Glutamatergic neuron (in vitro differentiated cells): ENCODE results near the gene SSX2IP. TPM values are rescaled to one million over a fixed set of nuclear protein-coding genes. Genes with fewer than 3 reads are reported as not detected.

Experiments used
- DNase-seq: peaks from one replicate; pipeline ENCODE4 v3.0.0; 2022
- H3K27ac Mint-ChIP-seq: one replicate; pipeline ENCODE4 v1.8.0; 2020; ENCODE audit warnings: mild to moderate bottlenecking, mixed read lengths, inconsistent platforms; ENCODE audit not compliant: unreplicated experiment
- H3K27me3 Mint-ChIP-seq: one replicate; pipeline ENCODE4 v1.8.0; 2020; ENCODE audit warnings: mild to moderate bottlenecking, moderate library complexity, mixed read lengths, inconsistent platforms; ENCODE audit not compliant: unreplicated experiment
- H3K36me3 Mint-ChIP-seq: one replicate; pipeline ENCODE4 v1.8.0; 2020; ENCODE audit warnings: mild to moderate bottlenecking, mixed read lengths, inconsistent platforms; ENCODE audit not compliant: unreplicated experiment
- H3K4me1 Mint-ChIP-seq: one replicate; pipeline ENCODE4 v1.8.0; 2020; ENCODE audit warnings: mild to moderate bottlenecking, low read depth, mixed read lengths, inconsistent platforms; ENCODE audit not compliant: unreplicated experiment
- H3K4me3 Mint-ChIP-seq: one replicate; pipeline ENCODE4 v1.8.0; 2020; ENCODE audit warnings: mild to moderate bottlenecking, mixed read lengths, inconsistent platforms; ENCODE audit not compliant: unreplicated experiment
- H3K9me3 Mint-ChIP-seq: one replicate; pipeline ENCODE4 v1.8.0; 2020; ENCODE audit warnings: mild to moderate bottlenecking, moderate library complexity, mixed read lengths, inconsistent platforms; ENCODE audit not compliant: unreplicated experiment
- total RNA-seq: library from RNA; stranded (reverse); fragmentation: NEBNext Ultra II Directional; extraction: Animal tissue kit (Norgen Biotek cat#: 25700); gene quantifications from one replicate; pipeline ENCODE4 v1.2.1, GENCODE V29; 2021; ENCODE audit not compliant: unreplicated experiment
- TF ChIP-seq, protein P1 (sequence below): fragments of 200-600 bp; sonication (generic); IDR thresholded peaks from one replicate; pipeline ENCODE4 v1.5.0; 2021; ENCODE audit not compliant: partially characterized antibody, unreplicated experiment

Gene SSX2IP
- total RNA-seq, 1 donor from 2014 or later: 16.0 TPM

DNA sequence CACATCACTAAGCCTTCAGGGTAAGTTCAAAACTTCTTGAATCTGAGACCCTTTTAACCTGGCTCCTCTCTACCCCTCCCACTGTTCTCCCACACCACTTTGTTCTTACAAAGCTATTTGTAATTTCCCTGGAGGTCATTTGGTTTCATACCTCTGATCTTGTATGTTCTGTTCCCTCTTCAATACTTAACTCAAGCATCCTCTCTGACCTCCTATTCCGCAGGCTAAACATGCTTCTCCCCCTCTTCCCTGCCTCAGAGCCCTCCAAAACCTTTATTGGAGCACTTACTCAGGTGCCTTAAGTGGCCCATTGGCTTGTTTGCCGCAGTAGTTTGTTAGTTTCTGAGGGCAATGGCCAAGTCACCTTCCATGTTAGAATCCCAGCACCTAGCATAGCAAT lies 54.8 kb downstream of the SSX2IP start:
- Mint-ChIP-seq H3K27me3 (no peaks in the 10 kb centered on the region), H3K4me3 (no peak overlapping the region), H3K36me3 (no peaks in the 10 kb centered on the region), H3K4me1 (no peaks in the 10 kb centered on the region), H3K9me3 (peaks cover 8% of the 10 kb centered on the region), H3K27ac (no peak overlapping the region)
- TF ChIP-seq, protein P1, sequence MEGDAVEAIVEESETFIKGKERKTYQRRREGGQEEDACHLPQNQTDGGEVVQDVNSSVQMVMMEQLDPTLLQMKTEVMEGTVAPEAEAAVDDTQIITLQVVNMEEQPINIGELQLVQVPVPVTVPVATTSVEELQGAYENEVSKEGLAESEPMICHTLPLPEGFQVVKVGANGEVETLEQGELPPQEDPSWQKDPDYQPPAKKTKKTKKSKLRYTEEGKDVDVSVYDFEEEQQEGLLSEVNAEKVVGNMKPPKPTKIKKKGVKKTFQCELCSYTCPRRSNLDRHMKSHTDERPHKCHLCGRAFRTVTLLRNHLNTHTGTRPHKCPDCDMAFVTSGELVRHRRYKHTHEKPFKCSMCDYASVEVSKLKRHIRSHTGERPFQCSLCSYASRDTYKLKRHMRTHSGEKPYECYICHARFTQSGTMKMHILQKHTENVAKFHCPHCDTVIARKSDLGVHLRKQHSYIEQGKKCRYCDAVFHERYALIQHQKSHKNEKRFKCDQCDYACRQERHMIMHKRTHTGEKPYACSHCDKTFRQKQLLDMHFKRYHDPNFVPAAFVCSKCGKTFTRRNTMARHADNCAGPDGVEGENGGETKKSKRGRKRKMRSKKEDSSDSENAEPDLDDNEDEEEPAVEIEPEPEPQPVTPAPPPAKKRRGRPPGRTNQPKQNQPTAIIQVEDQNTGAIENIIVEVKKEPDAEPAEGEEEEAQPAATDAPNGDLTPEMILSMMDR: no peak
- no peak for DNase-seq

DNA sequence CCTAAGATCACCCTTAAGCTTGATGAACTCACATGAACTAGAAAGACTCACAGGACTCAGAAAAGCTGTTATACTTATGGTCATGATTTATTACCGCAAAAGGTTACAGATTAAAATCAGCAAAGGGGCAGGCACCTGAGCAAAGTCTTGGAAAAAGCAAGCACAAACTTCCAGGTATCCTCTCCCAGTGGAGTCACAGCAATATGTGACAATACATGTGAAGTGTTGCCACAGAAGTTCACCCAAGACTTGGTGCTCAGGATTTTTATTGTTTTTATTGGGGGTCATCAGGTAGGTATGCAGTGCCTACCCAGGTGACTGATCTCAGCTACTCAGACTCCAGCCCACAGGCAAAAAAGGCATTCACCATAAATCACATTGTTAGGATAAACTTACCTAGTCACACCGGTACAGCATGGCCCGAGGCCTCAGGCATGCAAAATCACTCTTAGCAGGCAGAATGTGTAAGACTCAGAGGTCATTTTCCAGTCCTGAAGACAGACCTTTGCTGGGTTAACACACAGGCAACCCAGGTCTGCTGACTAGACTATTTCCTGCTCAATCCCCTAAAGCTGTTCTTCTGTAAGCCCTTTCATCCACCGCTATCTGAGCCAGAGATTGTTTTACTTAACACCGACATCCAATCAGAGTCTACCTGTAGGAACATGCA lies 55.6 kb downstream of the SSX2IP start:
- Mint-ChIP-seq H3K36me3 (no peaks in the 10 kb centered on the region), H3K4me1 (no peaks in the 10 kb centered on the region), H3K27me3 (no peaks in the 10 kb centered on the region), H3K4me3 (no peak overlapping the region), H3K9me3 (peaks cover 8% of the 10 kb centered on the region), H3K27ac (no peak overlapping the region)
- TF ChIP-seq, protein P1: no peak
- no peak for DNase-seq

DNA sequence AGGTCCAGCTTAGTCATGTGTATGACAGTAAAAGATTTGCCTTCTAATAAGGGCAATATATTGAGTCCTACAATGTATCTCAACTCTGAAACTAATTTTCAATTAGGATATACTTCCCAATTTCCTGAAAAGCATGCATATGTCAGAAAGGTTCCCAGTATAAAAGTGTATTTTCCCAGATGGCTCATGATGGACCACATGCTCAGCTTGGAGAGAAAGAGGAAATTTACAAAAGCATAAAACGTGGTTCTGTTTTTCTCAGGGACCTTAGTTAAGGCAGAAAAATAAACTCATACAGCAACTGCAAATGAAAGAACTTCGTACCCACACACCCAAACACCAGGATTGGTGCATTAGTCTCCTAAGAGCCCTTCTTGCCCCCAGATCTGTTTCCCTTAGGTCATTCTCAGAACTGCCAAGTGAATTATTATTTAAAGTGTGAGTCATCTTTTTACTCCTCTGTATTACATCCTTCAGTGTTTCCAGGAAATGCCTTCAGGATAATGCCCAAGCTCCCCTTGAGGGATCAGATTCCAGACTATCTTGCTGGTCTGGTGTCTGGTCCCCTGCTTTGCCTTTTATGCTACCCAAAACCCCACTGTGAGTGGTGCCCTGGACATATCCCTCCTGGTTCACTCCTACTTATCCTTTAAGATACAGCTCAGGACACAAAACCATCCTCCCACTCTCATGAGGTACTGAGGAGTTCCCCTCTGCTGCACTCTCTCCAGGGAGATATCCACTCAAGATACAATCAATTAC lies 57.4 kb downstream of the SSX2IP start:
- TF ChIP-seq, protein P1: no peak
- Mint-ChIP-seq H3K4me1 (no peaks in the 10 kb centered on the region), H3K9me3 (peaks cover 6% of the 10 kb centered on the region), H3K4me3 (no peak overlapping the region), H3K27me3 (no peaks in the 10 kb centered on the region), H3K27ac (no peak overlapping the region), H3K36me3 (no peaks in the 10 kb centered on the region)
- DNase-seq: no peak

DNA sequence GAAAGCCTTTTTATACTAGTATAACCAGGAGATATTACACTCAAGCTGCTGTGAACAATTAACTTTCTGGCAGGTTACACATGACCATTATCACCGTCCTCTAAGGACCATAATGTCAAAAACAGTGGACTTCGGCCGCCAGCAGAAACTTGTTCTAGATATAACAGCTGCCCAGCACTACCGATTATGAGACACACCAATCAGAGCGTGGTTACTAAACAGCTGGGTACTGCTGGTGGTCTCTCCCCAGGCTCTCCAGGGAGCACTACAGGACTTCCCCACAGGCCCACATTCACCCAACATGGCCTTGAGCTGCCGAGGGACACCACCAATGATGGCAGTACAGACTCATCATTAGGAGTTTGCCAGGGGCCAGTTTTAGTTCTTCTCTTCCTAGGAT lies 58.1 kb downstream of the SSX2IP start:
- TF ChIP-seq, protein P1: no peak
- DNase-seq: no peak
- Mint-ChIP-seq H3K9me3 (peaks cover 6% of the 10 kb centered on the region), H3K4me3 (no peak overlapping the region), H3K4me1 (no peaks in the 10 kb centered on the region), H3K36me3 (no peaks in the 10 kb centered on the region), H3K27ac (no peak overlapping the region), H3K27me3 (no peaks in the 10 kb centered on the region)

DNA sequence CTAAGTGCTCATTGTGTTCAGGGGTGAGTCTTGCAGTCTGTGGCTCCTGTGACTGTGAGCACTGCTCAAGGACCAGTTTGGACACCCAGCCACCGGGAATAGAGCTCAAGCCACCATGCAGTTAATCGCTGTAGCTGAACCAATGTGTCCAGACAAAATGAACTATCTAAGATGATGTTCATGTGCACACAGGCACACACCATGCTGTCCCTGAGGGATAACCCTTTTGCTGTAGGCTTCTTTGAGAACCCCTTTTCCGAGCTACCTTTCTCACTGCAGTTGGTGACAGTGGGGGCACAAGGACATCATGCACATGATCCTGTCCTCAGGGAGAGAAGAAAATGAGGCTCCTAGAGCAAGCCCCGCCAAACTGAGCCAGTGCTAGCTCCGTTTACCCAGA lies 65.4 kb downstream of the SSX2IP start:
- Mint-ChIP-seq H3K4me3 (no peak overlapping the region), H3K9me3 (no peaks in the 10 kb centered on the region), H3K27me3 (peaks cover 5% of the 10 kb centered on the region), H3K27ac (no peak overlapping the region), H3K36me3 (no peaks in the 10 kb centered on the region), H3K4me1 (peaks cover 2% of the 10 kb centered on the region)
- TF ChIP-seq, protein P1: no peak
- DNase-seq: no peak
